AG09319 (cell line): ENCODE data around the gene UTP4.

ENCODE experiments used
- DNase-seq: peaks from one replicate; pipeline ENCODE4 v3.0.0-alpha.2; 2010; ENCODE audit warnings: low read depth; ENCODE audit errors: extremely low read depth
- CTCF ChIP-seq: IDR thresholded peaks from 2 replicates; pipeline ENCODE4 v1.5.1; 2011; ENCODE audit warnings: low read depth, mild to moderate bottlenecking, inconsistent platforms, low read length, moderate library complexity

UTP4 gene

DNA sequence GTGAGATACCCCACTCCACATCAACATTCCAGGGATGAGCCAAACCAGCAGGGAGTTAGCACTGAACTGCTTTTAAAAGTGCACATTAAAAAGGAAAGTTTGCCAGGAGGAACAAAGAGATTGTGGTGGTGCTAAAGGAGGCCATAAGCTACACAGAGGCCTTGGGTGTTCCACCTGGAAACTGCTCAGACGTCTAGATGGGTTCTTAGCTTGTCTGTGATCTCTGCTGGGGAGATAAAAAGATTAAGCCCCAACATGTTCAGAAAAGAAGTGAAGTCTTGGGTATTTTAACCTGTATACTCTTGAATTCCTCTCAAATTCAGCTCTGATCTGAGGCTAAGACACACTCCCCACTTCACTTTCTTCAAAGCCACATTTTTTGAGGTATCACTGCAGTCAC is 16.6 kb upstream of the UTP4 start:
- TF ChIP-seq CTCF, result no peak
- no peak for DNase-seq

DNA sequence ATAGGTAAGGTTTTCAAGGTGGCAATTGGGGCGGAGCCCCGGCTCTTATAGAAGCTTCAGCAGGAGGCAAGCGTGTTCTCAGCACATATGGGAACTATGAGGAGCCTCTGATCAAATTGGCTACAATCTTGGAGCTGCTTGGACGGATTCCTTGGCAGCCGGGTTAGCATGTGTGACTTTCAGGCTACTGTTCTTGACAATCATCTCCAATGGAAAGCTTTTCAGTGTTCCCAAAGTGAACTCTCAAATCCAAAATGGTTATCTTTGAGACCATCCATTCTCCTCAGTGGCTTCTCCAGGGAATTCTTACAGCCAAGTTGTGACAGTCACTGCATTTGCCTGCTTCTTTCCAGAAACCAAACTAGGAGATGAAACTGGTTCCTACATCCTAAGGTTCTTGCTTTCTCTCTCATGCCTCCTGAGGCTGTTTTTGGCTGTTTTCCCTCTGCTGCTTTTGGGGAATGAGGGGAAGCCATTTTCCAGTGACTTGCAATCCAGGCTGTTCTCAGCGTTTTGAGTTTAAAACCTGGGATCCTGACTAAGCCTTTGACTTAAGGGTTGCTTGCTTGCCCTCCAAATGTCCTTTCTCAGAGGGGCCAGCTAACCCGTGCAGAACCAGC is 16.1 kb upstream of the UTP4 start:
- TF ChIP-seq CTCF, result no peak
- DNase-seq, result no peak

DNA sequence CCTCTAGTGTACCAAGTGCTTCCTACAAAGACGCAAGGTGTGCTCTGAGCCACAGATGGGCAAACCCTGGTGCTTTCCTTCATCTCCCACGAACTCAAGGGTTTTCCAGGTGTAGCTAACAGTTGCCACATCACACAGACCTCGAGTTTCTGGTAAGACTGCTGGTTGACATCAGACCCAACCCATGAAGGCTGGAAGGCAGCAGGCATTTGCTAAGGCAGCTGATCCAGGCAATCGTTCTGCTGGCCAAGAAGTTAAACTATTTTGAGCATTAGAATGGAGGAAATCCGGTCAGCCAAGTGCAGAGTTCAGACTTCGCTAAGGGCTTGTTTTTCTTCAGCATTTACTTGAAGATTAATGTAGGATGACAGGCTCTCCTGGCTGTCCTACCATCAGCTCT is 15.5 kb upstream of the UTP4 start:
- no peak for TF ChIP-seq CTCF

DNA sequence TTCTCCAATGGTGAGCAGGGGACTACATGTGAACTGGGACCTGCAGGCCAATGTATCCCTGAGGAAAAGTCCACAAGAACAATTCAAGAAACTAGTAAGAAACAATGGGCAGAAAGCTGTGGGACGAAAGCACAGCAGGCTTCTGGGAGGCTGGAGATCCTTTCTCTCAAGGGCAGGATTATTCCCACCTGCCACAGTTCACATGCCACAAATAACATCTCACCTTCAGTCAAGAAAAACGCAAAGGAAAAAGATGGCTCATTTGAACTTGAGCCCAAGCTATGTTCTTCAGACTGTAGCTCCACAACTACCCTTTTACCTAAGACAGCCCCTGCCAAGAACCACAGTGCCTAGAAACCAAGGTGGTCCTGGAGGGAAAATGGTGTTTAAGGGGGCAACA is 14.0 kb upstream of the UTP4 start:
- DNase-seq, result no peak
- TF ChIP-seq CTCF, result no peak

More for the DNA sequence above, 15.5 kb upstream of the UTP4 start:
- no peak for DNase-seq

- TF ChIP-seq CTCF, result no peak
Observed at GRCh38 chr16:69118994-69119393, 13.5 kb upstream of the UTP4 start.

DNA sequence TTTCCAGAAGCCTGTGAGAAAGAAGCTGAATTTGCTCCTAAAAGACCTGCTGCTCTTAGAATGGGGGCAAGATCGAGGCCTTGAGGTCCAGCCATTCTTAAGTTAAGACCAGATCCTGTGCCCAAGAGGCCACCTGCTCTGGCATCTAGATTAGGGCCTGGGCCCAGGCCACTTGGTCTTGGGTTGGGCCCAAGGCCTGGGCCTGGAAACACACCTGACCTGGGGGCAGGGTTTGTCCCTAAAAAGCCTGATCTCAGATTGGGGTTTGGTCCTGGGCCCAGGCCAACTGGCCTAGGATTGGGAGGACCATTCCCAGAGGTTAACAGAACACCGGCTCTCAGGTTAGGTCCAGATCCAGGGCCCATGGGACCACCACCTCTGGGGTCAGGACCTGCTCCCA is 12.9 kb upstream of the UTP4 start:
- no peak for DNase-seq
- TF ChIP-seq CTCF, result no peak

More at GRCh38 chr16:69118994-69119393, 13.5 kb upstream of the UTP4 start:
- DNase-seq, result no peak

DNA sequence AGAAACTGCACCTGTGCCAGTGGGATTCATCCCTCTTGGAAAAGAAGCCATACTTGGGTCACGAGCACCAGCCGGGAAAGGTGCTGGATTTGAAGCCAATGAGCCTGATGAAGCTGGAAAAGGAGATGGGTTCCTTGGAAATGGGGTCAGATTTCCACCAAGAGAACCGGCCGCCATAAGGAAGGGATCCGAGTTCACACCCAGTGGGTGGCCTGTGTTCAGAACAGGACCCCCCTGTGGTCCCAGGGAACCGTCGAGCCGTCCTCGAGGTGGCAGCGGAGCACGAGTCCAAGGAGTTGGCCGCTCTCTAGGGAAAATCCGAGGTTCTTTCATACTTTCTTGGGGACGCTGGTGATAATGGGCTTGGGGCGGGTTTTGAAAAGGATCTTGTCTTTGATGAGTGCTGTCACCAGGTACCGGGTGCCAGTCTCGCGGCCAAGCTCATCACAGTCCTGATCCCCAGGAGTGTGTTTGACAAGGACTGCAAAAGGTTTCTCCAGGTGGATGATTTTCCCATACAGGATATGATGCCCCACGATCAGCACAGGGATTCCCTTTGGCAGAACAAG is 12.3 kb upstream of the UTP4 start:
- TF ChIP-seq CTCF, result no peak

More for the DNA sequence above, 12.3 kb upstream of the UTP4 start:
- DNase-seq, result no peak
